ENCODE data around the gene UBR4. TPM values are rescaled to one million over a fixed set of nuclear protein-coding genes. Genes with fewer than 3 reads are reported as not detected.

UBR4 gene
- total RNA-seq, 5 donors from 2014 or later (not counting 1 experiment from before 2014, with no cell fraction given) = 139 to 156 (median 147) TPM

DNA sequence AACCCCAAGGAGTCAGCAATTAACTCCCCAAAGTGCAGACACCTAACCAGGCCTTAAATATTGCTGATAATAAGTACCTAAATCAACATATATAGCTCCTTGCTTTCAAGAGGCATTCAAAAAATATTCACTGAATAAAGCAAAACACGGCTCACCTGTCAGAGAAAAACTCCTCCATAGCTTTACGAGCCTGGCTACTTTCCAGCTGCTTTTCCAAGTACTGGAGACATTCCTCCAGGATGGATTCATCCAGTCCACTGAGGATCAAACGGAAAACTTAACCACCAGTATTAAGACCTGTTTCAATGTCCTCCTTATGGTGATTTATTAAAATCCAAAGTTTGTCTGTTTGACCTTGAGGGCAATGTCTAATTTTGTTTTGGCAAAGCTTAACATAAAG, 44.6 kb downstream of the UBR4 start:
- Mint-ChIP-seq H3K4me1 (no peaks in the 10 kb centered on the region), H3K27me3 (no peaks in the 10 kb centered on the region), H3K36me3 (peaks cover 90% of the 10 kb centered on the region), H3K4me3 (no peak overlapping the region), H3K9me3 (no peaks in the 10 kb centered on the region), H3K27ac (no peak overlapping the region)
- H3K27ac ChIP-seq (ENCODE audit: low read length) = no peak overlapping the region
- no peaks in the 10 kb centered on the region for H3K27me3 ChIP-seq (replicated peaks in 1 of 2; ENCODE audit: control insufficient read depth in 2 of 2, extremely low read depth in 1 of 2, insufficient read depth in 2 of 2, low read length in 1 of 2)
- ChIA-PET CTCF (interaction anchor here (1.0 to 1.1 kb wide), 2 partner anchors 14 kb away, joined by 3 to 4 read pairs; no protein-coding TSS in a partner anchor), POLR2A (no interaction called here)
- no peak overlapping the region for H3K4me3 ChIP-seq (ENCODE audit: control insufficient read depth in 1 of 2, extremely low read depth in 1 of 2, low read length in 1 of 2)
- DNase-seq (no peak), ATAC-seq (replicated peaks in 1 of 4) (no peak)
- WGBS (ENCODE audit: insufficient coverage) = 100% methylated on average over 1 of the region's 3 CpGs
- peaks cover 24 to 94% of the 10 kb centered on the region in 2 donors for H3K36me3 ChIP-seq (ENCODE audit: control insufficient read depth in 2 of 2, extremely low read depth in 1 of 2, insufficient read depth in 1 of 2, low read length in 1 of 2)
- no peaks in the 10 kb centered on the region for H3K9me3 ChIP-seq
- H3K4me1 ChIP-seq (ENCODE audit: control insufficient read depth in 1 of 2, extremely low read depth in 1 of 2, insufficient read depth in 2 of 2, low read length in 2 of 2) = no peaks in the 10 kb centered on the region

DNA sequence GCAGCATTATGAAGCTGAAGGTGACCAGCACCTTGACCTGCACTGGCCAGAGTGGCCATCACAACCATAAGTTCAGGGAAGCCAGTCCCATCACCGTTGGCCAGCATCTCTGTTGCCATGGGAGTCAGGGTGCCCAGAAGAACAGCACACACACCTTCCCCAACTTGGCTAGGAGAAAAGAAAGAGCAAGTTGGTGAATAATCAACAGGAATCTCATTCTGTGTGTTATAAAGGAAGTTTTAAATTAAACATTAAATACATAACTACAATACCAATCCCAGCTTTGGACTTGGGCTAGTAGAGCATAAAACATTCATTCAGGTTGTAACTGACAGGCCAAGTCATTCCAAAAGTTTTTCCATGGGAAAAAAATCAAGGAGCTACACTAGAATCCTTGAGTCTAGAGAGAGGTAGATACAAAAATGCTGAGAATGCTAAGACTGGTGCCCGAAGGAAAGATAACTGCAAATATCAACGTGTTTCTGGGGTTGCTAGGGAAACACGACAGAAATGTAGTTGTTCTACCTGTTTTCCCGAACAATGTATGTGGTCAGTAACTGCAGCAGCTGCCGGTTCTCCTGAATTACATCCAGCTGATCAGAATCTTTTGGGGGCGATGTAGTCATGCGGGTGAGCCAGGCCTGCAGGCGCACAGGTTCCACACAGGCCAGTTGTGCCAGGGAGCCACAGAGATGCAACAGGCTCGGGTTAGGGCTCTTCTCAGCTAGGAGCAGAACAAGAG, 45.6 kb downstream of the UBR4 start:
- H3K4me3 ChIP-seq (ENCODE audit: control insufficient read depth in 1 of 2, extremely low read depth in 1 of 2, low read length in 1 of 2) = no peak overlapping the region
- DNase-seq = no peak
- POLR2A ChIA-PET = interaction anchor here in 1 of 2 donors (0.5 kb wide), 1 partner anchor 33 kb away, joined by 4 read pairs; no protein-coding TSS in a partner anchor
- H3K36me3 ChIP-seq (ENCODE audit: control insufficient read depth in 2 of 2, extremely low read depth in 1 of 2, insufficient read depth in 1 of 2, low read length in 1 of 2) = peaks cover 24 to 94% of the 10 kb centered on the region in 2 donors
- Mint-ChIP-seq H3K27me3 (no peaks in the 10 kb centered on the region), H3K36me3 (peaks cover 91% of the 10 kb centered on the region), H3K27ac (no peak overlapping the region), H3K9me3 (no peaks in the 10 kb centered on the region), H3K4me3 (no peak overlapping the region), H3K4me1 (no peaks in the 10 kb centered on the region)
- CTCF ChIA-PET = interaction anchor here in 1 of 2 donors (1.0 kb wide), 1 partner anchor 15 kb away, joined by 3 read pairs; no protein-coding TSS in a partner anchor
- 97% methylated on average over 9 of the region's 10 CpGs for WGBS (ENCODE audit: insufficient coverage)
- no peaks in the 10 kb centered on the region for H3K27me3 ChIP-seq (replicated peaks in 1 of 2; ENCODE audit: control insufficient read depth in 2 of 2, extremely low read depth in 1 of 2, insufficient read depth in 2 of 2, low read length in 1 of 2)
- no peaks in the 10 kb centered on the region for H3K9me3 ChIP-seq
- H3K4me1 ChIP-seq (ENCODE audit: control insufficient read depth in 1 of 2, extremely low read depth in 1 of 2, insufficient read depth in 2 of 2, low read length in 2 of 2) = no peaks in the 10 kb centered on the region
- H3K27ac ChIP-seq (ENCODE audit: low read length) = no peak overlapping the region
- ATAC-seq (replicated peaks in 1 of 4) = no peak

DNA sequence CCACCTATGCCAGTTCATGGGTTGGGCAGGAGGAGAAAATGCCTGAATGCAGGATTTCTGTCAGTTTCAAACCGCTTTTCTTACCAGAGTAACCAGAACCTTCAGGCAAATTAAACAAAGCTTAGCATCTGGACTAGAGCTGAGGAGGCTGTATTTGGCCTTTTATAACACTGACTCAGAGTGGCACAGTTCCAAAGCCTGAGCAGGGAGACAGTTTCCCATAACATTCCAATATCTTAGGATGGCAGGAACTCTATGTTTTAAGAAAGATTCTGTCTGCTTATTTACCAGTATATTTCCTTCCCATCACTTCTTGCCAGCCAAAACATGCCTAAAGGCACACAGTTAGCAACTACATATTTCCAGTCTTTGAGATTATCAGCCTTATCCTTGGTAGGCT, 46.8 kb downstream of the UBR4 start:
- H3K27me3 Mint-ChIP-seq = no peaks in the 10 kb centered on the region
- ATAC-seq (replicated peaks in 1 of 4) (no peak), DNase-seq (no peak)
- no peak overlapping the region for H3K27ac Mint-ChIP-seq
- WGBS (ENCODE audit: insufficient coverage) = no CpG with 5 or more reads among the region's 1 CpG
- Histone ChIP-seq H3K4me3 (ENCODE audit: control insufficient read depth in 1 of 2, extremely low read depth in 1 of 2, low read length in 1 of 2) (no peak overlapping the region), H3K27ac (ENCODE audit: low read length) (no peak overlapping the region), H3K9me3 (no peaks in the 10 kb centered on the region), H3K36me3 (ENCODE audit: control insufficient read depth in 2 of 2, extremely low read depth in 1 of 2, insufficient read depth in 1 of 2, low read length in 1 of 2) (peaks cover 24 to 96% of the 10 kb centered on the region in 2 donors), H3K4me1 (ENCODE audit: control insufficient read depth in 1 of 2, extremely low read depth in 1 of 2, insufficient read depth in 2 of 2, low read length in 2 of 2) (no peaks in the 10 kb centered on the region), H3K27me3 (replicated peaks in 1 of 2; ENCODE audit: control insufficient read depth in 2 of 2, extremely low read depth in 1 of 2, insufficient read depth in 2 of 2, low read length in 1 of 2) (no peaks in the 10 kb centered on the region)
- H3K4me3 Mint-ChIP-seq = no peak overlapping the region
- peaks cover 86% of the 10 kb centered on the region for H3K36me3 Mint-ChIP-seq
- ChIA-PET POLR2A (no interaction called here), CTCF (no interaction called here)
- H3K9me3 Mint-ChIP-seq = no peaks in the 10 kb centered on the region
- no peaks in the 10 kb centered on the region for H3K4me1 Mint-ChIP-seq

DNA sequence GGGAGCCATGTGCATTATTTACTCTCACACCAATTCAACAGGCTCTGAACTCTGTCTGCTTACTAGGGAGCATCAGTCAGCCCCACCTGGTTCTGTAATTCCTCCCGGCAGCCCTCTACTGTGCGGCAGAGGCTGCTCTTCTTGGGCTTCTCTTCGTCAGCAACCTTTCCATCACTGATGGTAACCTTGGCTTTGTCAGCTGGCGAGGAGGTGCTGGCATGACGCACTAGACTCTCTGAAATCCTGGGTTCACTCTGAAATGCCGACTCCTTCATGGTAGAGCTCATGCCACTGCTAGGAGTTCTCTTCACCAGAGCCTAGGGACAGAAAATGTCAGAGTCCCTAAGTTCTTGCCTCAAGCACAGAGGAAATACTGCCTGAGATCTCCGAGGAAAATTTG, 49.2 kb downstream of the UBR4 start:
- no peak overlapping the region for H3K27ac ChIP-seq (ENCODE audit: low read length)
- H3K9me3 Mint-ChIP-seq = no peaks in the 10 kb centered on the region
- no peak for DNase-seq
- peaks cover 83% of the 10 kb centered on the region for H3K36me3 Mint-ChIP-seq
- peaks cover 18 to 98% of the 10 kb centered on the region in 2 donors for H3K36me3 ChIP-seq (ENCODE audit: control insufficient read depth in 2 of 2, extremely low read depth in 1 of 2, insufficient read depth in 1 of 2, low read length in 1 of 2)
- ChIA-PET CTCF (no interaction called here), POLR2A (no interaction called here)
- H3K9me3 ChIP-seq = no peaks in the 10 kb centered on the region
- H3K4me1 Mint-ChIP-seq = peaks cover 0 to 4% (median 0%) of the 10 kb centered on the region in 3 donors
- 94% methylated on average over 7 of the region's 7 CpGs for WGBS (ENCODE audit: insufficient coverage)
- no peaks in the 10 kb centered on the region for H3K4me1 ChIP-seq (ENCODE audit: control insufficient read depth in 1 of 2, extremely low read depth in 1 of 2, insufficient read depth in 2 of 2, low read length in 2 of 2)
- no peak overlapping the region for H3K27ac Mint-ChIP-seq
- H3K27me3 Mint-ChIP-seq = no peaks in the 10 kb centered on the region
- no peaks in the 10 kb centered on the region for H3K27me3 ChIP-seq (replicated peaks in 1 of 2; ENCODE audit: control insufficient read depth in 2 of 2, extremely low read depth in 1 of 2, insufficient read depth in 2 of 2, low read length in 1 of 2)
- no peak overlapping the region for H3K4me3 ChIP-seq (ENCODE audit: control insufficient read depth in 1 of 2, extremely low read depth in 1 of 2, low read length in 1 of 2)
- H3K4me3 Mint-ChIP-seq = no peak overlapping the region
- ATAC-seq (replicated peaks in 1 of 4) = no peak

DNA sequence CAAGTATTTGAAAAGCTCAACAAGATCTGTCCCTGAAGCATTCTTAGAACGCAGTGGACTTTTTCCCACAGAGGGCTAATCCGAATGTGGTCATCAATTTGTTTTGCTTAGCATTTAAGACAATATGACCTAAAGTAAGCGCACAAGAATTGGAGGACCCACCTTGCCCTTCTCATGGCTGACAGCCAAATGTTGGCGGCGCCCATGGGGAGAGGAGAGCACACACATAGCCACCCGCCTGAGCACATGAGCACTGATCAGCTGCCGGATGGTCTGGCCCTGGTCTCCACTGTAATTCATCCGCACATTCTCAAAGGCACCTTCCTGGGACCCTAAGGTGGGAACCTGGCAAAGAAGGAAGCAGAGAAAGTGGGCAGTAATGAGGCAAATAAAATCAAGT, 52.4 kb downstream of the UBR4 start:
- Histone ChIP-seq H3K27me3 (replicated peaks in 1 of 2; ENCODE audit: control insufficient read depth in 2 of 2, extremely low read depth in 1 of 2, insufficient read depth in 2 of 2, low read length in 1 of 2) (no peaks in the 10 kb centered on the region), H3K27ac (ENCODE audit: low read length) (no peak overlapping the region), H3K9me3 (no peaks in the 10 kb centered on the region), H3K4me1 (ENCODE audit: control insufficient read depth in 1 of 2, extremely low read depth in 1 of 2, insufficient read depth in 2 of 2, low read length in 2 of 2) (no peaks in the 10 kb centered on the region), H3K4me3 (ENCODE audit: control insufficient read depth in 1 of 2, extremely low read depth in 1 of 2, low read length in 1 of 2) (no peak overlapping the region), H3K36me3 (ENCODE audit: control insufficient read depth in 2 of 2, extremely low read depth in 1 of 2, insufficient read depth in 1 of 2, low read length in 1 of 2) (peaks cover 14 to 99% of the 10 kb centered on the region in 2 donors)
- H3K27ac Mint-ChIP-seq = no peak overlapping the region
- ATAC-seq (replicated peaks in 1 of 4) (no peak), DNase-seq (no peak)
- ChIA-PET CTCF (no interaction called here), POLR2A (no interaction called here)
- peaks cover 82% of the 10 kb centered on the region for H3K36me3 Mint-ChIP-seq
- 98% methylated on average over 8 of the region's 8 CpGs for WGBS (ENCODE audit: insufficient coverage)
- H3K4me3 Mint-ChIP-seq = no peak overlapping the region
- H3K4me1 Mint-ChIP-seq = peaks cover 0 to 4% (median 0%) of the 10 kb centered on the region in 3 donors
- H3K9me3 Mint-ChIP-seq = no peaks in the 10 kb centered on the region
- no peaks in the 10 kb centered on the region for H3K27me3 Mint-ChIP-seq

DNA sequence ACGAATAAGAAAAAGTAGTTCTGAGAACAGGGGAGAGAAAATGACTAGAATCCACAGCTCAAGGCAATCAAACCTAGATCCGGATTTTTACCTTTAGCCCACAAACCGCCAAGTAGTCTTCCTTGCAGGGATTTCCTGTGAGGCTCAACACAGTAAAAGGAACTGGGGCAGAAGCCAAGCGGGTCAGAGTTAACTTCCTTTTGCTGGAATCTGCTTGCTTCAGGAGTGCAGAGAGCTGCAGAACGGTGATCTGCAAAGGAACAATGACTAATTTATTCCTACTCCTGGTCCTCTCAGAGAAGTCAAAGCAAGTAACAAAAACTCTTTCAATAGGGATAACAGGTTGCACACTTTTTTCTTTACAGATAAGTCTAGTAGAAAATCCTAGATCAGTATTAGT, 53.4 kb downstream of the UBR4 start:
- no peak overlapping the region for H3K4me3 ChIP-seq (ENCODE audit: control insufficient read depth in 1 of 2, extremely low read depth in 1 of 2, low read length in 1 of 2)
- WGBS (ENCODE audit: insufficient coverage) = 40% methylated on average over 1 of the region's 5 CpGs
- ChIA-PET CTCF (no interaction called here), POLR2A (no interaction called here)
- Mint-ChIP-seq H3K27me3 (no peaks in the 10 kb centered on the region), H3K9me3 (no peaks in the 10 kb centered on the region), H3K27ac (peak overlapping the region in 1 of 2 donors; percentile 39), H3K4me3 (no peak overlapping the region), H3K4me1 (peaks cover 0 to 4% (median 0%) of the 10 kb centered on the region in 3 donors), H3K36me3 (peaks cover 82% of the 10 kb centered on the region)
- no peak for DNase-seq
- no peaks in the 10 kb centered on the region for H3K4me1 ChIP-seq (ENCODE audit: control insufficient read depth in 1 of 2, extremely low read depth in 1 of 2, insufficient read depth in 2 of 2, low read length in 2 of 2)
- H3K27me3 ChIP-seq (replicated peaks in 1 of 2; ENCODE audit: control insufficient read depth in 2 of 2, extremely low read depth in 1 of 2, insufficient read depth in 2 of 2, low read length in 1 of 2) = no peaks in the 10 kb centered on the region
- no peak overlapping the region for H3K27ac ChIP-seq (ENCODE audit: low read length)
- no peaks in the 10 kb centered on the region for H3K9me3 ChIP-seq
- H3K36me3 ChIP-seq (ENCODE audit: control insufficient read depth in 2 of 2, extremely low read depth in 1 of 2, insufficient read depth in 1 of 2, low read length in 1 of 2) = peaks cover 14 to 99% of the 10 kb centered on the region in 2 donors
- ATAC-seq (replicated peaks in 1 of 4) = no peak
